SK-N-SH (cell line): ENCODE results near the gene MATR3. TPM values are rescaled to one million over a fixed set of nuclear protein-coding genes. Genes with fewer than 3 reads are reported as not detected.

ENCODE experiments used
- CTCF ChIA-PET: fragments of 300-600, 350-600 bp; formaldehyde crosslinking; extraction: SDS; loops from one replicate; lab custom pipeline; 2021; lab: Yijun Ruan, JAX
- POLR2A ChIA-PET: fragments of 350-600 bp; sonication (Branson Sonifier 250); formaldehyde crosslinking; extraction: SDS; loops from one replicate; lab custom pipeline; 2020; ENCODE audit warnings: antibody characterized with exemption, inconsistent platforms; lab: Yijun Ruan, JAX
- DNase-seq: peaks from one replicate; pipeline ENCODE4 v3.0.0; 2012
- H2AFZ ChIP-seq: fragments of 200-600 bp; sonication (generic); 2 replicates; pipeline ENCODE4 v1.8.1; 2016; ENCODE audit warnings: antibody characterized with exemption, mild to moderate bottlenecking, low read depth
- H3F3A ChIP-seq: fragments of 200-600 bp; sonication (generic); replicated peaks from 2 replicates; pipeline ENCODE3; 2016; ENCODE audit warnings: antibody characterized with exemption, mild to moderate bottlenecking; ENCODE audit not compliant: insufficient read depth
- H3K27ac ChIP-seq, 2 experiments: fragments of 200-500 bp in 1 of 2; fragments of 200-600 bp in 1 of 2; sonication (Bioruptor generic) in 1 of 2; sonication (generic), shearing (Covaris generic) in 1 of 2; 2 replicates each; pipeline versions ENCODE4 v1.5.1 to v1.6.1; 2014 to 2016; ENCODE audit warnings: low read depth in 2 of 2, inconsistent platforms in 1 of 2, low read length in 1 of 2, mild to moderate bottlenecking in 1 of 2, mixed read lengths in 1 of 2
- H3K27me3 ChIP-seq: fragments of 200-600 bp; sonication (generic), shearing (Covaris generic); 2 replicates; pipeline ENCODE4 v1.6.1; 2016; ENCODE audit warnings: mixed run types; ENCODE audit not compliant: insufficient read depth
- H3K36me3 ChIP-seq, 2 experiments: fragments of 200-500 bp in 1 of 2; fragments of 200-600 bp in 1 of 2; sonication (Bioruptor generic) in 1 of 2; sonication (generic) in 1 of 2; replicated peaks in 1 of 2; 2 replicates each; pipeline versions ENCODE3 to v1.5.1; 2014 to 2016; ENCODE audit warnings: low read length in 1 of 2, mild to moderate bottlenecking in 1 of 2; ENCODE audit not compliant: insufficient read depth in 2 of 2, control insufficient read depth in 1 of 2
- H3K4me1 ChIP-seq, 2 experiments: fragments of 200-500 bp in 1 of 2; fragments of 200-600 bp in 1 of 2; sonication (Bioruptor generic) in 1 of 2; sonication (generic), shearing (Covaris generic) in 1 of 2; 2 replicates each; pipeline versions ENCODE4 v1.5.1 to v1.6.1; 2014 to 2016; ENCODE audit warnings: low read depth in 1 of 2, low read length in 1 of 2, mixed run types in 1 of 2; ENCODE audit not compliant: insufficient read depth in 2 of 2, control insufficient read depth in 1 of 2
- H3K4me2 ChIP-seq: fragments of 200-600 bp; sonication (generic), shearing (Covaris generic); 2 replicates; pipeline ENCODE4 v1.6.1; 2017; ENCODE audit warnings: mixed run types
- H3K4me3 ChIP-seq, 2 experiments: fragments of 200-500 bp in 1 of 2; fragments of 200-600 bp in 1 of 2; sonication (Bioruptor generic) in 1 of 2; sonication (generic), shearing (Covaris generic) in 1 of 2; 2 replicates each; pipeline versions ENCODE4 v1.5.1 to v1.8.1; 2014 to 2016; ENCODE audit warnings: low read depth in 2 of 2, inconsistent platforms in 1 of 2, low read length in 1 of 2, mild to moderate bottlenecking in 1 of 2, mixed read lengths in 1 of 2, moderate library complexity in 1 of 2
- H3K79me2 ChIP-seq: fragments of 200-600 bp; sonication (generic); 2 replicates; pipeline ENCODE4 v1.8.1; 2017; ENCODE audit warnings: mild to moderate bottlenecking; ENCODE audit not compliant: insufficient read depth
- H3K9ac ChIP-seq: fragments of 200-600 bp; sonication (generic); 2 replicates; pipeline ENCODE4 v1.6.1; 2017; ENCODE audit warnings: mixed run types
- H3K9me2 ChIP-seq: fragments of 200-600 bp; sonication (generic); 2 replicates; pipeline ENCODE4 v1.6.1; 2017; ENCODE audit warnings: mixed run types
- H3K9me3 ChIP-seq: fragments of 200-600 bp; sonication (generic); 2 replicates; pipeline ENCODE4 v1.6.1; 2017; ENCODE audit warnings: mixed run types, mild to moderate bottlenecking, moderate library complexity
- H4K20me1 ChIP-seq: fragments of 200-600 bp; sonication (generic); 2 replicates; pipeline ENCODE4 v1.6.1; 2017; ENCODE audit warnings: mild to moderate bottlenecking, mixed run types; ENCODE audit not compliant: insufficient read depth
- CTCF ChIP-seq: fragments of 200-600 bp; sonication (generic); IDR thresholded peaks from 2 replicates; pipeline ENCODE4 v1.6.1; 2017; ENCODE audit warnings: antibody characterized with exemption, mild to moderate bottlenecking, moderate library complexity
- EZH2phosphoT487 ChIP-seq: fragments of 200-600 bp; sonication (generic); IDR thresholded peaks from 2 replicates; pipeline ENCODE4 v1.6.1; 2017; ENCODE audit warnings: low read depth, mixed run types, mild to moderate bottlenecking, antibody characterized with exemption, moderate library complexity, borderline replicate concordance
- GABPA ChIP-seq: IDR thresholded peaks from 2 replicates; pipeline ENCODE4 v1.4.0; 2012; ENCODE audit warnings: low read depth, mild to moderate bottlenecking
- GATA2 ChIP-seq: sonication (generic); formaldehyde crosslinking; IDR thresholded peaks from 2 replicates; pipeline ENCODE4 v1.5.0; 2020; ENCODE audit warnings: mild to moderate bottlenecking, missing genetic modification reagents
- MXI1 ChIP-seq: IDR thresholded peaks from 2 replicates; pipeline ENCODE4 v1.6.1; 2012; ENCODE audit warnings: mild to moderate bottlenecking, low read depth, low read length, improper control_type of control experiment
- NRF1 ChIP-seq: IDR thresholded peaks from 2 replicates; pipeline ENCODE4 v1.6.1; 2012; ENCODE audit warnings: low read depth, mild to moderate bottlenecking, low read length
- PBX3 ChIP-seq: IDR thresholded peaks from 2 replicates; pipeline ENCODE4; 2012
- POLR2AphosphoS5 ChIP-seq: IDR thresholded peaks from 2 replicates; pipeline ENCODE4 v1.6.1; 2012; ENCODE audit warnings: low read depth, low read length
- REST ChIP-seq: IDR thresholded peaks from 2 replicates; pipeline ENCODE4 v1.6.1; 2012; ENCODE audit warnings: mild to moderate bottlenecking, low read depth, low read length, moderate library complexity
- RXRA ChIP-seq: IDR thresholded peaks from 2 replicates; pipeline ENCODE4 v1.4.0; 2012; ENCODE audit warnings: low read depth, mild to moderate bottlenecking, borderline replicate concordance
- TAF1 ChIP-seq: IDR thresholded peaks from 2 replicates; pipeline ENCODE4 v1.6.1; 2012; ENCODE audit warnings: low read depth, mild to moderate bottlenecking, low read length, moderate library complexity, borderline replicate concordance
- TEAD4 ChIP-seq: IDR thresholded peaks from 2 replicates; pipeline ENCODE4 v1.4.0; 2012; ENCODE audit warnings: mild to moderate bottlenecking, borderline replicate concordance; ENCODE audit not compliant: insufficient read depth
- USF1 ChIP-seq: IDR thresholded peaks from 2 replicates; pipeline ENCODE4 v1.4.0; 2012; ENCODE audit warnings: low read depth, borderline replicate concordance
- USF2 ChIP-seq: fragments of 150-350 bp; IDR thresholded peaks from 2 replicates; pipeline ENCODE4 v1.6.1; 2017; ENCODE audit warnings: antibody characterized with exemption, low read length, low read depth, borderline replicate concordance
- WGBS: methylation state at CpG from one replicate; pipeline ENCODE4 v1.1.6; 2017; ENCODE audit warnings: low lambda C conversion rate; 5-methylcytosine and 5-hydroxymethylcytosine counted together
- polyA plus RNA-seq, 3 experiments: library from polyadenylated mRNA; depleted of rRNA; stranded (reverse); fragments of >200 nt; gene quantifications; 2 replicates each; pipeline ENCODE4 v1.2.3, GENCODE V29; 2012
- TF ChIP-seq, protein P1 (sequence below): IDR thresholded peaks from 2 replicates; pipeline ENCODE4 v1.4.0; 2012; ENCODE audit warnings: low read depth, borderline replicate concordance
- TF ChIP-seq, protein P2 (sequence below): fragments of 150-350 bp; IDR thresholded peaks from 2 replicates; pipeline ENCODE4 v1.6.1; 2016; ENCODE audit warnings: mild to moderate bottlenecking, low read depth, low read length

MATR3 gene
- polyA plus RNA-seq, 1 of the 3 experiments (the other 2 are of a cell fraction): 40.4 TPM

DNA sequence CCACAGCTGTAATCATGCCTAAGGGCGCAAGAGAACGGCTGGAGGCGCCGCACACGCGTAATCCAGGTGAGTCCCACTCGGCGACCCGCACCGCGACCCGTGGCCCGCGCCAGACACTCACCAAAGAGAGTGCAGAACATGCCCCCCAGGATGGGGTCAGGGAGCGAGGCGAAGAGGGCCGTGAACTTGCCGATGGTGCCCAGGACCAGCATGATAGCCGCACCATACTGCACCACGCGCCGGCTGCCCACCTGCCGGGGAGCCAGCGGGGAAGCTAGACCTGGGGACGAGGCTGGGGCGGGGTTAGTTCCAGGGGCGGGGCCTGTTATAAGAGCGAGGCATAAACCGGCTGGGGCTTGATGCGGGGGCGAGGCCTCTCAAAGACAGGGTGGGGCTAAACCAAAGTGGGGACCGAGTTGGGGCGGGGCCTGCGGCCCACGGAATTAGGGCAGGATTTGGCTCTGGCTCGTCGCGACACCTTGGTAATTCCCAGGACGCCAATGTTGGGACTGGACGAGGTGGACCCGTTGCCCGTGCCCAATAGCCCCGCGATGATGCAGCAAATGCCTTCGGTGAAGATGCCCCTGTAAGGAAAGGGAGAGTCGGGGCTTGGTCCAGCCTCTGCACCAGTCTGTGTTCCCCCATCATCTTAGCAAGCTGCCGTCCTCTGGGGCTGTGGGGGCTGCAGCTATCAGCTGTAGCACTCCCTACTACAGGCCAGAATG lies 84.7 kb downstream of the MATR3 start (continued):
- TF ChIP-seq TAF1 (no peak), MXI1 (no peak), RXRA (no peak), PBX3 (no peak), POLR2AphosphoS5 (no peak)
- TF ChIP-seq, protein P1, sequence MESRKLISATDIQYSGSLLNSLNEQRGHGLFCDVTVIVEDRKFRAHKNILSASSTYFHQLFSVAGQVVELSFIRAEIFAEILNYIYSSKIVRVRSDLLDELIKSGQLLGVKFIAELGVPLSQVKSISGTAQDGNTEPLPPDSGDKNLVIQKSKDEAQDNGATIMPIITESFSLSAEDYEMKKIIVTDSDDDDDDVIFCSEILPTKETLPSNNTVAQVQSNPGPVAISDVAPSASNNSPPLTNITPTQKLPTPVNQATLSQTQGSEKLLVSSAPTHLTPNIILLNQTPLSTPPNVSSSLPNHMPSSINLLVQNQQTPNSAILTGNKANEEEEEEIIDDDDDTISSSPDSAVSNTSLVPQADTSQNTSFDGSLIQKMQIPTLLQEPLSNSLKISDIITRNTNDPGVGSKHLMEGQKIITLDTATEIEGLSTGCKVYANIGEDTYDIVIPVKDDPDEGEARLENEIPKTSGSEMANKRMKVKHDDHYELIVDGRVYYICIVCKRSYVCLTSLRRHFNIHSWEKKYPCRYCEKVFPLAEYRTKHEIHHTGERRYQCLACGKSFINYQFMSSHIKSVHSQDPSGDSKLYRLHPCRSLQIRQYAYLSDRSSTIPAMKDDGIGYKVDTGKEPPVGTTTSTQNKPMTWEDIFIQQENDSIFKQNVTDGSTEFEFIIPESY: no peak
- TF ChIP-seq, all 33 proteins: peak for 0

- H3K4me2 ChIP-seq: no peak overlapping the region
- no peaks in the 10 kb centered on the region for H3K36me3 ChIP-seq
- CTCF ChIA-PET: interaction anchor here (1.3 kb wide), 1 partner anchor 13 kb away, joined by 4 read pairs; no protein-coding TSS in a partner anchor
- no peak overlapping the region for H3K9ac ChIP-seq
- H3K27ac ChIP-seq: no peak overlapping the region
- peaks cover 3% of the 10 kb centered on the region for H3F3A ChIP-seq
- WGBS: 96% methylated on average over 12 of the region's 13 CpGs
- TF ChIP-seq USF1 (no peak), USF2 (no peak), EZH2phosphoT487 (no peak), GABPA (no peak), REST (no peak), CTCF (no peak), MXI1 (no peak), TEAD4 (no peak), POLR2AphosphoS5 (no peak), NRF1 (no peak), GATA2 (no peak), TAF1 (no peak)
- TF ChIP-seq, protein P2, sequence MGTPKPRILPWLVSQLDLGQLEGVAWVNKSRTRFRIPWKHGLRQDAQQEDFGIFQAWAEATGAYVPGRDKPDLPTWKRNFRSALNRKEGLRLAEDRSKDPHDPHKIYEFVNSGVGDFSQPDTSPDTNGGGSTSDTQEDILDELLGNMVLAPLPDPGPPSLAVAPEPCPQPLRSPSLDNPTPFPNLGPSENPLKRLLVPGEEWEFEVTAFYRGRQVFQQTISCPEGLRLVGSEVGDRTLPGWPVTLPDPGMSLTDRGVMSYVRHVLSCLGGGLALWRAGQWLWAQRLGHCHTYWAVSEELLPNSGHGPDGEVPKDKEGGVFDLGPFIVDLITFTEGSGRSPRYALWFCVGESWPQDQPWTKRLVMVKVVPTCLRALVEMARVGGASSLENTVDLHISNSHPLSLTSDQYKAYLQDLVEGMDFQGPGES: no peak
- TF ChIP-seq, all 33 proteins: peak for 0
- no peaks in the 10 kb centered on the region for H3K9me2 ChIP-seq
- DNase-seq: no peak
- H3K9me3 ChIP-seq: no peaks in the 10 kb centered on the region
- H3K27me3 ChIP-seq: no peaks in the 10 kb centered on the region
- H4K20me1 ChIP-seq: peaks cover 6% of the 10 kb centered on the region; the same call in 1 of the 2 replicates
- H3K4me3 ChIP-seq: no peak overlapping the region
- H2AFZ ChIP-seq: no peak overlapping the region
- POLR2A ChIA-PET: interaction anchor here (0.6 kb wide), 1 partner anchor 16 kb away, joined by 3 read pairs; no protein-coding TSS in a partner anchor
- peaks cover 4 to 22% of the 10 kb centered on the region in 2 experiments; a peak in 2 of 4 replicates for H3K4me1 ChIP-seq
- no peaks in the 10 kb centered on the region for H3K79me2 ChIP-seq
Measured at GRCh38 chr5:139378941-139379361, 85.4 kb downstream of the MATR3 start.
